OCI-LY7 (cell line): ENCODE measurements around the gene SEC22A. TPM values are rescaled to one million over a fixed set of nuclear protein-coding genes. Genes with fewer than 3 reads are reported as not detected.

Source experiments
- BruUV-seq: library from RNA; stranded (reverse); fragments of 400-500 nt; replicated peaks from 2 replicates; lab custom pipeline; 2021; lab: Mats Ljungman, UMichigan
- CTCF ChIA-PET: fragments of 300-600 bp; sonication (Branson Sonifier 250); formaldehyde crosslinking; loops from one replicate; lab custom pipeline; 2022; ENCODE audit warnings: antibody characterized with exemption; ENCODE audit not compliant: unreplicated experiment; lab: Charles Lee
- POLR2A ChIA-PET: fragments of 300-600 bp; sonication (Branson Sonifier 250); formaldehyde crosslinking; loops from one replicate; lab custom pipeline; 2022; ENCODE audit warnings: antibody characterized with exemption; lab: Charles Lee
- DNase-seq: peaks from one replicate; pipeline ENCODE4 v3.0.0-alpha.2; 2015; ENCODE audit warnings: low spot score
- H2AFZ ChIP-seq: fragments of 200-600 bp; sonication (generic), shearing (Covaris generic); 2 replicates; pipeline ENCODE4 v1.6.1; 2014; ENCODE audit warnings: mild to moderate bottlenecking, antibody characterized with exemption, low read length, moderate library complexity
- H3K27ac ChIP-seq: fragments of 200-600 bp; sonication (generic); 2 replicates; pipeline ENCODE4 v1.5.1; 2014; ENCODE audit warnings: mixed run types, low read depth, mild to moderate bottlenecking, moderate library complexity, low read length, inconsistent platforms; ENCODE audit not compliant: poor library complexity, severe bottlenecking
- H3K36me3 ChIP-seq: fragments of 200-600 bp; sonication (generic); 2 replicates; pipeline ENCODE4 v1.6.1; 2014; ENCODE audit warnings: mild to moderate bottlenecking, antibody characterized with exemption, low read length, moderate library complexity, mixed read lengths; ENCODE audit not compliant: insufficient read depth
- H3K4me1 ChIP-seq: fragments of 200-600 bp; sonication (generic); 2 replicates; pipeline ENCODE4 v1.5.1; 2014; ENCODE audit warnings: mild to moderate bottlenecking, low read length; ENCODE audit not compliant: insufficient read depth, poor library complexity, severe bottlenecking
- H3K4me2 ChIP-seq: fragments of 200-600 bp; sonication (generic); 2 replicates; pipeline ENCODE4 v1.6.1; 2014; ENCODE audit warnings: mild to moderate bottlenecking, low read length
- H3K4me3 ChIP-seq: fragments of 200-600 bp; sonication (generic); 2 replicates; pipeline ENCODE4 v1.5.1; 2014; ENCODE audit warnings: mild to moderate bottlenecking, low read depth, low read length; ENCODE audit not compliant: poor library complexity, severe bottlenecking
- H3K79me2 ChIP-seq: fragments of 200-600 bp; sonication (generic); 2 replicates; pipeline ENCODE4 v1.6.1; 2016; ENCODE audit warnings: low read depth, mild to moderate bottlenecking, low read length, moderate library complexity, mixed read lengths; ENCODE audit not compliant: insufficient read depth
- H3K9me2 ChIP-seq: fragments of 200-600 bp; sonication (generic); 2 replicates; pipeline ENCODE4 v1.6.1; 2016; ENCODE audit warnings: mild to moderate bottlenecking, low read length, mixed read lengths; ENCODE audit not compliant: insufficient read depth
- H3K9me3 ChIP-seq: fragments of 200-600 bp; sonication (generic); 2 replicates; pipeline ENCODE4 v1.6.1; 2014; ENCODE audit warnings: mild to moderate bottlenecking, mixed run types, low read length, mixed read lengths
- H4K20me1 ChIP-seq: fragments of 200-600 bp; sonication (generic); 2 replicates; pipeline ENCODE4 v1.6.1; 2014; ENCODE audit warnings: mild to moderate bottlenecking, antibody characterized with exemption, low read length, moderate library complexity, mixed read lengths; ENCODE audit not compliant: insufficient read depth
- EZH2phosphoT487 ChIP-seq: fragments of 200-600 bp; sonication (generic); IDR thresholded peaks from 2 replicates; pipeline ENCODE4 v1.6.1; 2018; ENCODE audit warnings: low read depth, borderline replicate concordance, mild to moderate bottlenecking, mixed run types, antibody characterized with exemption, low read length, moderate library complexity, mixed read lengths
- intact Hi-C: fragments of 100-400 bp; cut with micrococcal nuclease; formaldehyde crosslinking; loops from one replicate; pipeline ENCODE4 v1.10.0; 2022; ENCODE audit not compliant: unreplicated experiment
- total RNA-seq, 2 experiments: library from RNA; depleted of rRNA in 1 of 2; stranded (reverse); fragments of >200 nt in 1 of 2; shearing (Covaris generic) in 1 of 2; gene quantifications; 2 replicates each; pipeline ENCODE4 v1.2.3, GENCODE V29; 2014 to 2022
- TF ChIP-seq, protein P1 (sequence below): fragments of 200-600 bp; sonication (generic); conservative IDR thresholded peaks from 2 replicates; pipeline ENCODE4 v1.5.1; 2014; ENCODE audit warnings: mild to moderate bottlenecking, antibody characterized with exemption, low read length, moderate library complexity, mixed read lengths

SEC22A gene
- total RNA-seq, 2 experiments from 2014 or later: 22.0 to 24.5 TPM

DNA sequence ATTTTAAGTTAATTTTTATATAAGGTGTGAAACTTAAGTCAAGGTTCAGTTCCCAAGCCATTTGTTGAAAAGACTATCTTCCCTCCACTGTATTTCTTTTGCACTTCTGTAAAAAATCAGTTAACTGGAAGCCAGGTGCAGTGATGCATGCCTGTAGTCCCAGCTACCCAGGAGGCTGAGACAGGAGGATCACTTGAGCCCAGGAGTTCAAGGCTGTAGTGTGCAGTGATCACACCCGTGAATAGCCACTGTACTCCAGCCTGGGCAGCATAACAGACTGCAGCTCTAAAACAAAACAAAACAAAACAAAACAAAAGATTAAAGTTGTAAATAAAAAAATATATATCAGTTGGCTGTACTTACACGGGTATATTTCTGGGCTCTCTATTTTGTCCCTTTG, 33.1 kb upstream of the SEC22A start:
- no peak for TF ChIP-seq EZH2phosphoT487
- TF ChIP-seq, protein P1, sequence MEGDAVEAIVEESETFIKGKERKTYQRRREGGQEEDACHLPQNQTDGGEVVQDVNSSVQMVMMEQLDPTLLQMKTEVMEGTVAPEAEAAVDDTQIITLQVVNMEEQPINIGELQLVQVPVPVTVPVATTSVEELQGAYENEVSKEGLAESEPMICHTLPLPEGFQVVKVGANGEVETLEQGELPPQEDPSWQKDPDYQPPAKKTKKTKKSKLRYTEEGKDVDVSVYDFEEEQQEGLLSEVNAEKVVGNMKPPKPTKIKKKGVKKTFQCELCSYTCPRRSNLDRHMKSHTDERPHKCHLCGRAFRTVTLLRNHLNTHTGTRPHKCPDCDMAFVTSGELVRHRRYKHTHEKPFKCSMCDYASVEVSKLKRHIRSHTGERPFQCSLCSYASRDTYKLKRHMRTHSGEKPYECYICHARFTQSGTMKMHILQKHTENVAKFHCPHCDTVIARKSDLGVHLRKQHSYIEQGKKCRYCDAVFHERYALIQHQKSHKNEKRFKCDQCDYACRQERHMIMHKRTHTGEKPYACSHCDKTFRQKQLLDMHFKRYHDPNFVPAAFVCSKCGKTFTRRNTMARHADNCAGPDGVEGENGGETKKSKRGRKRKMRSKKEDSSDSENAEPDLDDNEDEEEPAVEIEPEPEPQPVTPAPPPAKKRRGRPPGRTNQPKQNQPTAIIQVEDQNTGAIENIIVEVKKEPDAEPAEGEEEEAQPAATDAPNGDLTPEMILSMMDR: no peak
- Histone ChIP-seq H3K9me3 (no peaks in the 10 kb centered on the region), H4K20me1 (no peaks in the 10 kb centered on the region), H3K4me3 (no peak overlapping the region), H2AFZ (no peak overlapping the region), H3K27ac (no peak overlapping the region), H3K4me1 (no peaks in the 10 kb centered on the region), H3K36me3 (peaks cover 13% of the 10 kb centered on the region), H3K79me2 (no peaks in the 10 kb centered on the region), H3K9me2 (no peaks in the 10 kb centered on the region), H3K4me2 (no peak overlapping the region)
- ChIA-PET CTCF (no interaction called here), POLR2A (no interaction called here)
- BruUV-seq: no TSS peak
- no peak for DNase-seq
- intact Hi-C loops: no loop called here

DNA sequence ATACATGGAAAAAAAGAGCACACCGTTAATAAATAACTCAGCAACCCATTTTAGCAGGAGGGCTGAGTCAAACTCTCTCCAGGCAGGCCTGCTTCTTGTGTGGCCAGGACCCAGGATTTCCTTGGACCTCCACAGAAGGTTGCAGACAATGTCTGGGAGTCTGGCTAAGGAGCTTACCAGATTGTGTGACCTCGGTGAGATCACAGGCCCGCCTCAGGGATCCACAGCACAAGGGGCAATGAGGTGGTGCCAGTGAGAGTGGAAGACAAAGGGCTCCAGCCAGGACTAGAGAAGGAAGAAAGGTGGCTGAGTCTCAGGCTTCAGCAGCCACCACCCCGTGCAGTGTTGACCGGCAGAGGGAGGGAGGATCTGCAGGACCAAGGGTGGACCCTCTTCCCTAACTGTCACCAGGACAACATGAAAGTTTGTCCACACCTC, 32.2 kb upstream of the SEC22A start:
- H3K9me2 ChIP-seq: no peaks in the 10 kb centered on the region
- no peak overlapping the region for H2AFZ ChIP-seq
- no peak for TF ChIP-seq EZH2phosphoT487
- TF ChIP-seq, protein P1: no peak
- no peaks in the 10 kb centered on the region for H4K20me1 ChIP-seq
- intact Hi-C loops: no loop called here
- peaks cover 9% of the 10 kb centered on the region for H3K36me3 ChIP-seq
- CTCF ChIA-PET: no interaction called here
- no peaks in the 10 kb centered on the region for H3K9me3 ChIP-seq
- no peaks in the 10 kb centered on the region for H3K79me2 ChIP-seq
- BruUV-seq: no TSS peak
- no peak overlapping the region for H3K4me2 ChIP-seq
- POLR2A ChIA-PET: no interaction called here
- no peaks in the 10 kb centered on the region for H3K4me1 ChIP-seq
- H3K4me3 ChIP-seq: no peak overlapping the region
- H3K27ac ChIP-seq: no peak overlapping the region
- DNase-seq: no peak

DNA sequence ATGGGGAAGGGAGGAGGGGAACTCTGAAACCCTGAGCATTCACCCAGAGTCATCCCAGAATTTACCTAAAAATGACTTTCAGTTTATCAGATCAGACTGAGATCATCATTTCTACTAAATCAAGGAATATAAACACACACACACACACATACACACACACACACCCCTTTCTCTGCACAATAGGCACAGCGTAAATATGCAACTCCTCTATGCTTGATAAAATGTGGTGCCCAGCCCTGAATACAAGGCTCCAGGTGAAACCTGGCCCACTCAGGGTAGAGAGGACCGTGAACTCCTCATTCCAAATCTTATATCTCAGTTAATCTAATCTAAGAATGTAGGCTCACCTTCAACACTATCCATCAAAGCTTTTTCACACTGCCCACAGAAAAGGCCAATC, 31.8 kb upstream of the SEC22A start:
- intact Hi-C loops: no loop called here
- H3K36me3 ChIP-seq: peaks cover 4% of the 10 kb centered on the region
- no TSS peak for BruUV-seq
- no peak overlapping the region for H3K4me3 ChIP-seq
- no peaks in the 10 kb centered on the region for H3K9me2 ChIP-seq
- ChIA-PET POLR2A (no interaction called here), CTCF (no interaction called here)
- H2AFZ ChIP-seq: no peak overlapping the region
- no peak overlapping the region for H3K27ac ChIP-seq
- H3K79me2 ChIP-seq: no peaks in the 10 kb centered on the region
- TF ChIP-seq, protein P1: no peak
- TF ChIP-seq EZH2phosphoT487: no peak
- DNase-seq: no peak
- H3K9me3 ChIP-seq: no peaks in the 10 kb centered on the region
- no peaks in the 10 kb centered on the region for H3K4me1 ChIP-seq
- H4K20me1 ChIP-seq: no peaks in the 10 kb centered on the region
- no peak overlapping the region for H3K4me2 ChIP-seq
